ENCODE measurements around the gene ARID1B.

- TF ChIP-seq CTCF (IDR thresholded peaks at IDR 0.05; ENCODE audit: insufficient read depth, low read depth, low read length), result no peak
- TF ChIP-seq EZH2 (IDR thresholded peaks at IDR 0.05; ENCODE audit: insufficient read depth, low read length), result no peak
Measured at GRCh38 chr6:157080986-157081391, 303.8 kb downstream of the ARID1B start.

Measured in astrocyte (in vitro differentiated cells and primary cell).